ENCODE results near the gene CIDEC.

- TF ChIP-seq CTCF (conservative IDR thresholded peaks at IDR 0.05) (no peak), EZH2 (IDR thresholded peaks at IDR 0.05; ENCODE audit: low read depth) (no peak)
Observed at GRCh38 chr3:9862391-9863057, 17.5 kb downstream of the CIDEC start.

Data from PC-9 (cell line).